SK-N-DZ (cell line): ENCODE measurements around the gene ABCG4.
"Not testable (repeated sequence)": the region's sequence is repeated elsewhere in the genome, so short reads cannot be mapped to it uniquely, and the experiment has no call there.

Source experiments
- DNase-seq: peaks from one replicate; pipeline ENCODE4 v3.0.0-alpha.2; 2015; ENCODE audit warnings: low spot score

The ABCG4 gene

GRCh38 chr11:119181677-119182412 lies 33.0 kb downstream of the ABCG4 start:
- DNase-seq = no peak

GRCh38 chr11:119184399-119184798 lies 35.5 kb downstream of the ABCG4 start:
- DNase-seq = not testable (repeated sequence)

- DNase-seq = no peak
Observed at GRCh38 chr11:119185981-119186634, 37.3 kb downstream of the ABCG4 start.

GRCh38 chr11:119187123-119187892 lies 38.5 kb downstream of the ABCG4 start:
- DNase-seq = no peak

- DNase-seq = no peak
Observed at GRCh38 chr11:119188067-119188466, 39.2 kb downstream of the ABCG4 start.

GRCh38 chr11:119188887-119189286 lies 40.0 kb downstream of the ABCG4 start:
- no peak for DNase-seq

- DNase-seq = no peak
Observed at GRCh38 chr11:119189393-119189792, 40.5 kb downstream of the ABCG4 start.

GRCh38 chr11:119190531-119190930 lies 41.7 kb downstream of the ABCG4 start:
- no peak for DNase-seq

GRCh38 chr11:119191265-119191664 lies 42.4 kb downstream of the ABCG4 start:
- DNase-seq = not testable (repeated sequence)

- no peak for DNase-seq
Observed at GRCh38 chr11:119192111-119192510, 43.3 kb downstream of the ABCG4 start.

GRCh38 chr11:119193001-119193400 lies 44.1 kb downstream of the ABCG4 start:
- no peak for DNase-seq

- no peak for DNase-seq
Observed at GRCh38 chr11:119193626-119194025, 44.8 kb downstream of the ABCG4 start.

GRCh38 chr11:119194811-119195440 lies 46.1 kb downstream of the ABCG4 start:
- no peak for DNase-seq

- peak; percentile 22 for DNase-seq
Observed at GRCh38 chr11:119195680-119196079, 46.8 kb downstream of the ABCG4 start.

- peak; percentile 67 for DNase-seq
Observed at GRCh38 chr11:119196833-119197483, 48.1 kb downstream of the ABCG4 start.

GRCh38 chr11:119198925-119199324 lies 50.1 kb downstream of the ABCG4 start:
- no peak for DNase-seq

GRCh38 chr11:119201236-119201635 lies 52.4 kb downstream of the ABCG4 start:
- not testable (repeated sequence) for DNase-seq

GRCh38 chr11:119202554-119202953 lies 53.7 kb downstream of the ABCG4 start:
- no peak for DNase-seq

- DNase-seq = no peak
Observed at GRCh38 chr11:119204066-119204465, 55.2 kb downstream of the ABCG4 start.

- no peak for DNase-seq
Observed at GRCh38 chr11:119205080-119205479, 56.2 kb downstream of the ABCG4 start.
